ENCODE results near the gene ITPRID2. TPM values are rescaled to one million over a fixed set of nuclear protein-coding genes. Genes with fewer than 3 reads are reported as not detected.

Gene ITPRID2
- total and polyA plus RNA-seq, 2 of the 4 experiments (the other 2 are of a cell fraction): 74.1 to 187 TPM

DNA sequence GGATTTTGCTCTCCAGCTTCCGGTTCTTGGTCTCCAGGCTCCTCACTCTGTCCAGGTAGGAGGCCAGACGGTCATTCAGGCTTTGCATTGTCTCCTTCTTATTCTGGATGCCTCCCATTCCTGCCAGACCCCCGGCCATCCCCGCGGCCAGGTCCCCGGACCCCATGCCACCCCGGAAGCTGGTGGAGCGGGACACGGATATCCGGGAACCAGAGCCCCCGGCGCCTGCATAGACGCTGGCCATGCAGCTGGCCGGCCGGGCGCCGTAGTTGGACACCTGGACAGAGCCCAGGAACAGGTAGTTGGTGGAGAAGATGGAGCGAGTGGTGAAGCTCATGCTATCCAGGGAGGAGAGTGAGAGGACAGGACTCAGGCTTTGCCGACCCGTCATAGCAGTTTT lies 70.6 kb downstream of the ITPRID2 start:
- H4K8ac ChIP-seq (ENCODE audit: low read depth in 2 of 2, low read length in 2 of 2): no peak overlapping the region
- H2BK5ac ChIP-seq (ENCODE audit: low read depth, low read length, poor library complexity, severe bottlenecking): no peak overlapping the region
- DNase-seq (no peak), ATAC-seq (ENCODE audit: low read depth) (no peak)
- H3K9ac ChIP-seq (ENCODE audit: low read depth, low read length): no peak overlapping the region
- ChIA-PET POLR2A (ENCODE audit: unreplicated experiment) (no interaction called here), CTCF (interaction anchor here (0.5 kb wide), 1 partner anchor 170 kb away, joined by 4 read pairs; no protein-coding TSS in a partner anchor)
- peaks cover 3% of the 10 kb centered on the region; the same call in 1 of the 2 replicates for H3K4me1 ChIP-seq (ENCODE audit: control insufficient read depth, insufficient read depth, low read length)
- H3K56ac ChIP-seq (ENCODE audit: extremely low read depth, insufficient read depth, low read length): no peak overlapping the region
- TF ChIP-seq, protein P1, sequence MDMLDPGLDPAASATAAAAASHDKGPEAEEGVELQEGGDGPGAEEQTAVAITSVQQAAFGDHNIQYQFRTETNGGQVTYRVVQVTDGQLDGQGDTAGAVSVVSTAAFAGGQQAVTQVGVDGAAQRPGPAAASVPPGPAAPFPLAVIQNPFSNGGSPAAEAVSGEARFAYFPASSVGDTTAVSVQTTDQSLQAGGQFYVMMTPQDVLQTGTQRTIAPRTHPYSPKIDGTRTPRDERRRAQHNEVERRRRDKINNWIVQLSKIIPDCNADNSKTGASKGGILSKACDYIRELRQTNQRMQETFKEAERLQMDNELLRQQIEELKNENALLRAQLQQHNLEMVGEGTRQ (IDR thresholded peaks at IDR 0.05; ENCODE audit: low read depth, low read length): no peak
- no peak for TF ChIP-seq RAD21 (IDR thresholded peaks at IDR 0.05; ENCODE audit: low read length)
- TF ChIP-seq SMC3 (IDR thresholded peaks at IDR 0.05; ENCODE audit: low read depth, low read length): no peak
- H3K4ac ChIP-seq (ENCODE audit: low read depth, low read length): no peak overlapping the region
- WGBS, 2 experiments (ENCODE audit: extremely low coverage in 2 of 2, insufficient read length in 1 of 2): 93% methylated on average over 4 of the region's 20 CpGs; no CpG with 5 or more reads in 1 of the 2 experiments
- no peaks in the 10 kb centered on the region for H4K20me1 ChIP-seq (ENCODE audit: insufficient read depth, low read length)
- no peak overlapping the region for H3K18ac ChIP-seq (ENCODE audit: low read depth, low read length)
- H2BK15ac ChIP-seq (ENCODE audit: low read depth, low read length): no peak overlapping the region
- in situ Hi-C loops (cut with MboI; ENCODE audit: low sequenced_read_pairs) (no loop called here), dilution Hi-C loops (cut with HindIII; ENCODE audit: low sequenced_read_pairs, unreplicated experiment) (no loop called here), intact Hi-C loops (cut with micrococcal nuclease) (no loop called here)
- H3K27ac ChIP-seq (ENCODE audit: insufficient read depth, low read length): no peak overlapping the region
- no peaks in the 10 kb centered on the region for H3K79me1 ChIP-seq (ENCODE audit: low read depth in 1 of 2, low read length in 2 of 2)
- H3K23ac ChIP-seq (ENCODE audit: low read depth, low read length): no peak overlapping the region
- 0 out of 2 replicates have a peak, but pooled peaks cover 2% of the 10 kb centered on the region for H3K9me1 ChIP-seq (ENCODE audit: insufficient read depth, low read length)
- no peak overlapping the region for H4K5ac ChIP-seq (ENCODE audit: low read depth, low read length)
- no peak overlapping the region for H3K4me3 ChIP-seq (ENCODE audit: insufficient read depth, low read depth, low read length)
- H2BK120ac ChIP-seq (ENCODE audit: low read depth, low read length): no peak overlapping the region
- H3K4me2 ChIP-seq (ENCODE audit: low read depth, low read length): no peak overlapping the region
- H2AFZ ChIP-seq (replicated peaks; ENCODE audit: low read length, poor library complexity): no peak overlapping the region
- no TSS peak for BruUV-seq (replicated peaks)
- H3K27me3 ChIP-seq (ENCODE audit: control insufficient read depth, insufficient read depth, low read length): no peaks in the 10 kb centered on the region
- no peak overlapping the region for H2AK5ac ChIP-seq (ENCODE audit: low read depth, low read length)
- no peak overlapping the region for H4K91ac ChIP-seq (ENCODE audit: insufficient read depth, low read depth, low read length)
- no peaks in the 10 kb centered on the region for H3K36me3 ChIP-seq (ENCODE audit: control insufficient read depth, insufficient read depth, low read length)
- no peak overlapping the region for H2AK9ac ChIP-seq (replicated peaks; ENCODE audit: low read depth, low read length, poor library complexity)
- H2BK20ac ChIP-seq (ENCODE audit: low read depth, low read length): no peak overlapping the region
- no peak overlapping the region for H3K14ac ChIP-seq (replicated peaks; ENCODE audit: low read depth, low read length)
- H3K9me3 ChIP-seq (ENCODE audit: control insufficient read depth, insufficient read depth, low read length): no peaks in the 10 kb centered on the region

All from IMR-90 (cell line).